HG03565 (cell line): Measurements from ENCODE around the gene TUBB.

ENCODE experiments used
- ATAC-seq: cut with Tn5 transposase; IDR thresholded peaks from one replicate; pipeline ENCODE4 v1.9.1; 2021; ENCODE audit warnings: mild to moderate bottlenecking, moderate library complexity; ENCODE audit not compliant: unreplicated experiment

The TUBB gene

DNA sequence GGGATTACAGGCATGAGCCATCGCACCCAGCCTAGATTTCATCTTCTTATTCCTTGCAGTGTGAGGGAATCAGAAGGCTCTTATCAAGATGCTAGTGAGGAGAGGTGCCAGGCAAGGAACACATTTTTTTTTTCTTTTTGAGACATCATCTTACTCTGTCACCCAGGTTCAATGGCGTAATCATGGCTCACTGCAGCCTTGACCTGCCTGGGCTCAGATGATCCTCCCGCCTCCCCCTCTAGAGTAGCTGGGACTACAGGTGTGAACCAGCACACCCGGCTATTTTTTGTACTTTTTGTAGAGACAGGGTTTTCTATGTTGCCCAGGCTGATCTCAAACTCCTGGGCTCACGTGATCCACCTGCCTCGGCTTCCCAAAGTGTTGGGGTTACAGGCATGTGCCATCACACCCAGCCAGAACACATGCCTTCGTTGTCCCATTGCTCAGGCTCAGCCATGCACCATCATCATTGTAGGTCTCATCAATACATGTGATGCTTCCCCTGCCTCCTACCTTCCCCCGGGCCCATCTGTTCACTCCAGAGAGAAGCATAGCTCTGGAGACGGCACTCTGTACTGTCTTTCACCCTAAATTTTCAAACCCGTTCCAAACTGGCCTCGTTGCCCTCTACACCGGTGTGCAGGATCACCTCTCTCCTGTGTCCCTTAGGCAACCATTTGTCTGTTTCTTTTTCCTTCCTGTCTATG is 12.2 kb downstream of the TUBB start:
- ATAC-seq = no peak

DNA sequence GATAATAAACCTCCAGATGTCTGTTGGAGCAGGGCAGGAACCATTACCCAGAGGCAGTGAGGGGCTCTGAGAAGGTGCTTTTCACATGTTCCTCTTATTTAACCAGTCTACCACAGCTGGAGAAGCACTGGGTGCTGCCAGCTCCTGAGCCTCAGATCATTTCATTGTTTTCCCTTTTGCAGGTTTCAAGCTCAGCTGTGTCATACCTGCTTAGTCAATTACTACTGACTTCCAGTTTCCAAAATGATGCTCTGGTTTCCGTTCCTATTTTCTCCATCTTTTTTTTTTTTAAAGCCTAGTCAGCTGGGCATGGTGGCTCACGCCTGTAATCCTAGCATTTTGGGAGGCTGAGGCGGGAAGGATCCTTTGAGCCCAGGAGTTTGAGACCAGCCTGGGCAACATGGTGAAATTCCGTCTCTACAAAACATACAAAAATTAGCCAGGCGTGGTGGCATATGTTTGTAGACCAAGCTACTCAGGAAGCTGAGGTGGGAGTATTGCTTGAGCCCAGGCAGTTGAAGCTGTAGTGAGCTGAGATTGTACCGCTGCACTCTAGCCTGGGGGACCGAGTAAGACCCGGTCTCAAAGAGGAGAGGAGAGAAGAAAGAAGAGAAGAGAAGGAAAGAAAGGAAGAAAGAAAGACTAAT is 15.6 kb downstream of the TUBB start:
- no peak for ATAC-seq

DNA sequence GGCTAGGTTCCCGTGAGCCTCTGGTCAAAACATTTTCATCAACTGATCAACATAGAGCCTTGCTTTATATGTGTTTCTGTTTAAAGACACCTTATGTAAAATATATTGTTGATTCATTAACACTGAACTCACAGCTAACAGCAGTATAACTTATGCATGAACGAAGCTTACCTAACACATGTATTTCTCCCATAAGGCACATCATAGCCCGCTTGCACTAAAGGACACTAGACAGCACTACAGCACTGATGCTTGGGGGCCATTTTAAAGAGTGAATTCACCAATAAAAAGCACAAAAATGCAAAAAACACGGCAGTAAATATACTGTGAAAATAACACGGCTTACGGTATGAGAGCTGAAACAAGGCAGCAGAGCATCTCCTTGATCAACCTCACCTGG is 18.4 kb downstream of the TUBB start:
- no peak for ATAC-seq

DNA sequence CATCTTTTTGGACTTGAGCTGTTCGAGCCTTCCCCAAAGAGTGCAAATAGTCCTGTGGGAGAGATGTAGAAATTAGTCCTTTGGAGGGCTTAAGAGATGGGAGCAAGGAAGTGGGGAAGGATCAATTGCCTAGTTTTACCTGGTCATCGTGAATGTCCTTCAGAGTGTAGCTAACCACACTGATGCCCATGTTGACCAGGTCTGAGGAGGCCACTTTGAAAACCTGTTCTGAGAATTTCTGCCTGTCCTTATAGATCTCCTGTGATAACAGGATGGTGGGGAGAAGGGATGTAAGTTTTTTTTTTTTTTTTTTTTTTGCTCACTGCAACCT is 20.4 kb downstream of the TUBB start:
- ATAC-seq = no peak

DNA sequence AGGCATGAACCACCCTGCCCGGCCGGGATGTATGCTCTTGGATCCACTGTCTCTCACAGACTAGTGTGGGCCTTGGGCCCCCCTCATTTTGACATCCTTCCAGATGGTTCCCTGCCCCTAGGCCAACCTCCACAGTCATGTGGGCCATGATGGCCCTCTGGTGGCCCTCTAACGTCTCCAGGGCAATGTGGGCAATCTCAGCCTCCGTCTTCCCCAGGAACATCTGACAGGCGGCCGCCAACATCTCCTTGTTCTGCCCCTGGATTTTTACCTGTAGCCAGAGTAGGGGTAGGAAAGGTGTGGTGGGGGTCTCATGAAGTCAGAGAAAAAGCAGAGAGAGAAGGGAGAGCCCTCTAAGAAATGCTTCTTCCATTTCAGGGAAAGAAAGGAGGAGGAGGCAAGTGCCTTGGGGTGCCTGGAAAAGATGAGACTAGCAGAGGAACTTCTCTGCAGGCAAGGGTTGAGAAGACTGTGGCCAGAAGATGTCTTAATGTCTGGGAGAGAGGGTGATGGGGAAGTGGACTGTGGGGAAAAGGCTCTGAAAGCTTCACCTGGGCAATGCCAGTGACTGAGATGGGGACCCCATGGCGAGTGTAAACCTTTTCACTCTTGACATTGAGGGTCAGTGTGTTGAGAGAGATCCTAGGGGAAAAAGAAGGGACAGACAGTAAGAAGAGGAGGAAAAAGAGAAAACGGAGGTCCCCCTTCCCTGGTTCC is 21.1 kb downstream of the TUBB start:
- ATAC-seq = no peak

DNA sequence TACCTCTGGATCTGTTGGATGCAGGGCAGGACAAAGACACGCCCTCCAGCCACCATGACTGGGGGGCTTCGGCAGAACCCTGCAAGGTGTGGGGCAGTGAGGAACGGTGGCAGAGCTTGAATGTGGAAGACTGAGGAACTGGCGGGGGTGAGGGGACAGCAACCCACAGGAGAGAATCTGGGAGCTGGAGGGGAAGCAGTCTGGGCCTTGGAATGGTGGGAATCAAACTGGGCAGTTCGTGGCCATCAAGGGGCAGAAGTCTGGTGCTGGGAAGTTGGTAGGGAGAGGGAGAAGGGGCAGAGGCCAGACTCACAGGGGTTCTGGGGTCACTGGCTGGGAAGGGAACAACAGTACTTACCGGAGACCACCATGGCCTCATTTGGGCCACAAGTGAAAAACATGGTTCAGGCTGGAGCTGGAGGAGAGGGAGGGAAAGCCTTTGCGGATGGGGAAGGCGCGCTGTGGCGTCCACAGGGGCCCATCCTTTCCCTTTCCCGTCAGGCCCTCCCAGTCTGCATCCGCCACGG is 21.7 kb downstream of the TUBB start:
- no peak for ATAC-seq

DNA sequence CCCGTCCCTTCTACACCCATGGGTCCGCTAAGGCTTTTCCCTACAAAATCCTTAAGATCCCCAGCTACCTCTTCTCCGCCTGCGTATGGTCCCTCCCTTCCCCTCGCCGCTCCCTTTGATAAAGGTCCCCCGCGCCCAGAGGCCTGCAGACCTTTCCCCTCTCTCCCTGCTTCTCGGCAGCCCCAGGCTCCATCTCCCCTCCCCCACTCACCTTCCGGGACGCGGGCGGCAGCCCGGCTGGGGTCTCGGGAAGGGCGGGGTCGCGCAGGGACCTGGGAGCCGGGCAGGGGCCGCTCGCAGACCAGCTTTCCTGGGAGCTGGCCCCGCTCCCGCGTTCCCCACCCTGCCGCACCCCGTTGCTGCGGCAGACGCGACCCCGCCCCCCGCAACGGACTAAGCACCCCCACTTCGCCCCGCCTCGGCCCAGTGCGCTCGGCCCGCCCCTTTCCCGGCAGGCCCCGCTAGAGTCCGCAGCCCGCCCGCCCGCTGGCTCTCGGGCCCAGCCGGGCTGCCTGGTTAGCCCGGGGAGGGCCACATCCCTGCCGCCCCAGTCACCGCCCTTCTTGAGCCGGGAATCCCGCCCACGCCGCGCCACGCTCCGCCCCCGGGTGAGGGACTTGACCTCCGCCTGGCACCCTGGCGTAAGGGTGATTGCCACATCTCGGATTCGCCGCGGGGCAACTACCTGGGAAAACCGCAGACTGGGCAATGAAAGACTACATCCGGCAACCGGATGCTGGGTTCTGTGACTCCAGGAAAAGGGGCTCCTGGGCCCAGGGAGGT is 22.4 kb downstream of the TUBB start, which contains the start of gene FLOT1:
Gene FLOT1, minus strand, starts transcription at position 372 of the 783 bp plus-strand sequence. CDS start 498 bp downstream, outside the sequence.
- peak; percentile 54 for ATAC-seq

DNA sequence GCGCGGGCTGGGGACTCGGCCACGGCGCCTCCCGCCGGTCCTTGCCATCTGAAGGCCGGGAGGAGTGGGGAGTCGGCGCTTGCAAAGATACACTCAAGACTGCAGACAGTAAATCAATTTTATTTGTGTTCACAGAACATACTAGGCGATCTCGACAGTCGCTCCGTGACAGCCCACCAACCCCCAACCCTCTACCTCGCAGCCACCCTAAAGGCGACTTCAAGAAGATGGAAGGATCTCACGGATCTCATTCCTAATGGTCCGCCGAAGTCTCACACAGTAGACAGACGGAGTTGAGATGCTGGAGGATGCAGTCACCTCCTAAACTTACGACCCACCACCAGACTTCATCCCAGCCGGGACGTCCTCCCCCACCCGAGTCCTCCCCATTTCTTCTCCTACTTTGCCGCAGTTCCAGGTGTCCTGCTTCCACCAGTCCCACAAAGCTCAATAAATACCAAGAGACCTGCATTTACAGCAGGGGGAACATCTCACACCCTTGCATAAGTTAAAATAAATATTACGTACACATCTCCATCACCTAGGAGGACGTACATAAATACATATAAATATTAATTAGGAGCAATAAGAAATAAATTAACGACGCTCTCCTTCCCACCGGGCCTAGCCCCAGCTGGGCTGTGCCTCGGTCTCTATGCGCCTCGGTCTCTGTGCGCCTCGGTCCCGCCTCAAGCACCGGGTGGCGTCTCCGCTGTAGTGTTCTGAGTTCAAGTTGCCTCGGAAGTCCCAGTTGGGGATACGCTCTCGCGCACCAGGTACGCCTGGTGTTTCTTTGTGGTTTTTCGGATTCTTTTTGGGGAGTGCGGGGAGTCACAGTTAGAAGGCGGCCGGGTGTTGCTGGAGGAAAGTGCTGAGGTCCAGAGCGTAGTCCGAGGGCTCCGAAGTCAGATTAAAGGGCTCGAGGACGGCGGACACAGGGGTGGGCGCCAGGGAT is 23.2 kb downstream of the TUBB start:
- no peak for ATAC-seq

DNA sequence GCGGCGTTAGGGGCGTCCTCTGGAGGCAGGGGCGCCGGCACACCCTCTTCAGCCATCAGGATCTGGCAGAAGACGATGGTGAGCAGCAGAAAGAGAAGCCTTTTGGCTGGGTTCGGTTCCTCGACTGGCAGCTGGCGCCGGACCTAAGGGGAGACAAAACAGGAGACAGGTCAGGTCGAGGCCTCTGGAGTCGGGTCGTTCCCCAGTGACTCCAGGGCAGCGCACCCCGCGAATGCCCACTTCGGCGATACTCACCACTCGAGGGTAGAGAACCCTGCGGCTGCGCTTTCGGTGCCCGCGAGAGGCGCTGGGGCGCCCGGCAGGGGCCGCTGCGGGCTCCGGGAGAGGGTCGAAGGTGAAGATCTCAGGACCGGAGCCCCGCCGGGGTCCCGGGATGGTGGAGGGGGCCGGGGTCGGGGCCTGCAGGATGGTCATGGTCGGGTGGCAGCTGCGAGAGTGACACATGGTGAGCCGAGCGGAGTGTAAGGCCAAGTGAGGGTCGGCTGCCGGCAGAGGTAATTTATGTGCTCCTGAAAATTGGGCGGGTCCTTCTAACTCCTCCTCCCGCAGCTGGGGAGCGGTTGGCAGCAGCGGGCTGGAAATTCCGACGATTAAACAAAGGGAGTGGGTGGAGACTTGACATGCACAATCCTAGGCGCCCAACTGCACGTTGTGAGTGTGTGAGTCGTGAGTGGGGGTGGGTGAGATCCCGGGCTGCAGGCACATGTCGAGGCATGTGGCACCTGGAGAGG is 24.1 kb downstream of the TUBB start, which contains the start of gene IER3:
Gene IER3, minus strand, starts transcription at position 494 of the 752 bp plus-strand sequence. Its CDS starts 29 bp downstream, at position 465.
- ATAC-seq = peak; percentile 31

DNA sequence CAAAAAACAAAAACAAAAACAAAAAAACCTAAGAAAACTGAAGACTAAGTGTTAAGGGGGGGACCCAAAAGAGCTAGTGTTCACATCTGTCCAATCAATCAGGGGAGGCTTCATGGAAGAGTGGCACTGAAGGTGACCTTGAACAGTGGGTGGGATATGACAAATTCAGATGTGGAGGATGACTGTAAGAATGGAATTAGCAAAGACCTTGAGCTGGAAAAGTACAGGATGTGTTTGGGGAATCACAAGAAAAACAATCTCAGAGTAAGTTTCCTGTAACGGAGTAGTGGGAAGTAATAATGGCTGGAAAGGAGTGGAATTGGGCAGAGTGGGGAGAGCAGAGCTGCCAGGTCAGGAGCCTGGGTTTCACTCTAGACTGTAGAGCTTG is 27.1 kb downstream of the TUBB start:
- ATAC-seq = no peak

DNA sequence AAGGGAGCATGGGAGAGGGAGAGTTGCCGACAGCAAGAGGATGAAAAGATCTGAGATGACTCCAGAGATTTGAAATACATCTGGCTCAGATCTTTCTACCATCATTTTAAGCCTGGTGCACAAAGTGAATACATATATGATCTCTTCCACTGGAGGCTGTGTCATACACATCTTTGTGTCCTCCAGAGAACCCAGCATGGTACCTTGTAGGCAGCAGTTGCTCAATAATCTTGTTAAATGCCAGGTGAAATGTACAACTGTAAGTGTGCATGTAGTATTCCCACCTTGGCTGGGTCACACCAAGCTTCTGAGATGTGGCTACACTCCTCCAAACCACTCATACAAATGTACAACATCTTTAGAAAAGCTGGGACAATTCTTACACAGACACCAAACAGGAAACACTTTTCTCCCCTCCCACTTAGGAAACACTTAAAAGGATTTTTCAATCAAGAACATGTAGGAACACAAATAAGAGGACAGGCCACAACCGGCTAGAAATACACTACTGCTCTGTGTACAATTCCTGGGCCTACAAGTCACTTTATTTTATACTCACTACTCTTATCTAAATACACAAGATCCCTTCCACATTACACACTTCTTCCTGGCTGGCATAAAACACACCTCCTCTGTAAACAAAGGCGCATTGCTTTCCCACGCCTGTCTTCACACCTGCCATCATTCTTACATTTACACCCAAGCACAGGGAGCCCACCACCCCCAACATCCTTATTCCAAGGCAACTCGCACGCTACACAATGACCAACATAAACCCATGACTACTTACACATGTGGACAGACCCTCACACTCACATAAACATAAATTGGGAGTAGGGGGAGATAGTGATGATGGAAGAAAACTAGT is 28.0 kb downstream of the TUBB start:
- ATAC-seq = no peak

DNA sequence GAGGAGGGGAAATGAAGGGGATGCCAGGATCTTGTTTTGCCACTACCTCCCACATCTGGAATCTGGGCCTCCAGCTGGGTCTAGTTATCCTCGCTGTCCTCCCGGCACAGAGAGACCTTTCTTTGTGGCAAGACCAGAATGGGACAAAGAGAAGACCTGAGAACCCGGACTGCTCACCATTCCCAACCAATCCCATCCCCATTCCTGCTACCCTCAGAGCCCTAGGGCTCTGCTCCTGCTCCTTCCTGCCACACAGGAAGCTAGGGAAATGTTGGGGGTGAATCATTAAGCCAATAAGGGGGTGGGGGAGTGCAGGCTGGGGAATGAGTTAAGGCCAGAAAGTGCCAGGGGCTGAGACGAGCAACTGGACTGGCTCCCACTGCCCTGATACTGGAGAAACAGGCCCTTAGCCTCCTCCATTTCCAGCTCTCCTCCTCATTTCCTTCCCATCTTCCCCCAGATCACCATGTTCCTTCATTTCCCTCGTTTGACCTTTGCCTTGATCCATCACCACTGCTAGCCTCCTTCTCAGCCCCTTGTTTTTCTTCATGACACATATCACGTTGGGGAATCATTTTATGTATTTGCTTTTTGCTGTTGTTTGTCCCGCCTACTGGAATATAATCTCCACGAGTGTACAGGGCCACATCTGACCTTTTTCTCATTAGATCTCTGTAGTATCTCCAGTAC is 28.8 kb downstream of the TUBB start:
- no peak for ATAC-seq

DNA sequence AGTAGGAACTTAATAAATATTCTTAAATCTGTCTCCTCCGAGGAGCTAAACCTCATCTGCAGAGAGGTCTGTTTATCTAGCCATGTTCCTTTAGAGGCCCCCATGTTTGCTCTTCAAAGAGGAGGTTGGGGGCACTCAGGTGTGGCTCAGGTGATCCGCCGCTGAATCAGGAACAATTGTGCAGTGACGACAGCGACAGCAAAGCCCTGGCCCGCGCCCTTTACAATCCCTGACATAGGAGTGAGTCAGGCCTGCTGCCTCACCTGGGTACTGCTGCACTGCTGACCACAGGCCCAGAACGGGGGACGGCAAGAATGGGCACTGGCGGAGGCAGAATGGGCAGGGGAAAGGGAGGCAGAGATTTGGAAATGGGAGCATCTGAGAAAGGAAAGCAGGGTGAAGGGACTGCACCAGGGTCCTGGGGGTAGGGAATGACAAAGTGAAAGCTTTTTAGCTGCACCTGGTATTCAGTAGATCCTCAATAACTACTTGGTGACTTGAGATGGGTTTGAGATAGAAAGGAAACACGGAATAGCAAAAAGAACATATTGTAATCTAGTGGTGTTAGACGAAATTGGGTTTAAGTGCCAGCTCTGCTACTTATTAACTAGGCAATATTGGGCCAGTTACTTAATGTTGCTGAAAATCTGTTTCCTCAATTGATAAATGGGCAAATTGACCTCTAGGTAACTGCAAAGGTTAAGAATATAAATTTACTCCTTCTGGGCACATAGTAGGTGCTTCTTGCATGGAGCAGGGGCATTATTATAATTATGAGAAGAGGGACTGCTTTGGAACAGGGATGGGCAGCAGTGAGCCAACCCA is 29.6 kb downstream of the TUBB start:
- no peak for ATAC-seq

DNA sequence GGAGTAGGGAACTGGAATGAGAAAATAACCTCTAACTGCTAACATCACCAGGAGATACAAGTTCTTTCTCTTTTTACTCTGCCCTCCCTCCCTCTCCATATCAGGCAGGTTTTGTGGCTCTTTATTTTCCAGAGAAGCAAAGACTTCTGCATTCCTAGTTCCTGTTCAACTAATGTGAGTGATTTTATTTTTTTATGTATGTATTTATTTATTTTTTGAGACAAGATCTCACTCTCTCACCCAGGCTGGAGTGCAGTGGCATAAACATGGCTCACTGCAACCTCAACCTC is 30.2 kb downstream of the TUBB start:
- no peak for ATAC-seq

DNA sequence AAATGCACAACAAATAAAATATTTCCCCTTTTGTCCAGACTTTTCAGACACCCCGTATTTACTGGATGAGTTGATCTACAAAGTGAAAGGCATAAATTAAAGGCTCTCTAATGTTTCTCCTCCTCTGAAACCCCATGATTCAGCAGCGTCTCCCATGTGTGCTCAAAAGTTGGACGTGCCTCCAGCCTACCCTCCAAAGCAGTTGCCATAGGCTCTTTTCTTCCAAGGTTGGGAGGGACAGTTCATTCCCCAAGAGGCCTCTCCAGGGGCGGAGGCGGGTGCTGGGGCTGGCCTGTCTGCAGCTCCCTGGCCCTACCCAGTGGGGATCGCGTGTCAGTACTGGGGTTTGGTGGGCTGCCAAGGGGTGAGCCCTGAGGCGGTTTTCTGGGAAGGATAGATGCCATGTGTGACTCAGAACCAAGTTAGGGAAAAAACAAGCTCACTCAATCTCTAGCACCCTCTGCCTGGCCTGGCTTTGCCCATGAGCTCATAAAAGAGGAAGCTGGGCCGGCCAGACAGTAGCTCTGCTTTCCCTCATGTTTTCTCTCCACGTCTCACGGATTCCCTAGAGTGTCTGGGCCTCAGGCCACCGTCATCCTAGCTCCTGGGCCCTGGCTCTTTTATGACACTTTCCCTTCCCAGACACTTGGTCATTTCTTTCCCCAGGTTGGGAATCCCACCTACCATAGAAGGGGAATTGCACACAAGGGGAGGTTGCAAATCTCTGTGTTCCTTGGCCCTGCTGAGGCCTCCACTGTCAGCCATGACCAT is 32.2 kb downstream of the TUBB start:
- ATAC-seq = no peak

DNA sequence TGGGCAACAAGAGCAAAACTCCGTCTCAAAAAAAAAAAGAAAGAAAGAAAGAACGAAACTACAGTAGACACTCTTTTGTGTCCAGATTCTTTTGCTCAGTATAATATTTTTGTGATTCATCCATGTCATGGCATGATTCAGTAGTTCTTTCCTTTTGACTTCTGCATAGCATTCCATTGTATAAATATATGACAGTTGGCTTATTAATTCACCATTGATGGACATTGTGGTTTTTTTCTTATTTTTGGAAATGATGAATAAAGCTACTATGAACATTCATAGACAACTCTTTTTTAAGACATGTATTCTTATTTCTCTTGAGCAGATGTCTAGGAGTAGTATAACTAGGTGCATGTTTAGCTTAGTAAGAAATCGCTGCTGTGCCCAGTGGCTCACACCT is 34.5 kb downstream of the TUBB start:
- ATAC-seq = no peak
